NCI-H2171 treated with DMSO at 0.1 percent for 48 hours (cell line): ENCODE measurements around the gene RPL22.

Source experiments
- DNase-seq: peaks from one replicate; lab custom pipeline; 2025; lab: John Stamatoyannopoulos, UW

RPL22 gene

GRCh38 chr1:6171548-6172124, 27.8 kb downstream of the RPL22 start:
- no peak for DNase-seq

- no peak for DNase-seq
Observed at GRCh38 chr1:6170742-6171201, 28.6 kb downstream of the RPL22 start.

GRCh38 chr1:6170116-6170741, 29.2 kb downstream of the RPL22 start:
- DNase-seq, result no peak

- DNase-seq, result no peak
Observed at GRCh38 chr1:6168947-6169586, 30.3 kb downstream of the RPL22 start.

GRCh38 chr1:6167391-6168303, 31.7 kb downstream of the RPL22 start:
- DNase-seq, result no peak

GRCh38 chr1:6166655-6167390, 32.6 kb downstream of the RPL22 start:
- DNase-seq, result no peak

- no peak for DNase-seq
Observed at GRCh38 chr1:6166221-6166620, 33.2 kb downstream of the RPL22 start.

GRCh38 chr1:6165441-6165985, 33.9 kb downstream of the RPL22 start:
- no peak for DNase-seq

GRCh38 chr1:6165027-6165426, 34.4 kb downstream of the RPL22 start:
- no peak for DNase-seq

GRCh38 chr1:6163973-6164617, 35.3 kb downstream of the RPL22 start:
- DNase-seq, result no peak

GRCh38 chr1:6163191-6163972, 36.0 kb downstream of the RPL22 start:
- DNase-seq, result peak; percentile 90

GRCh38 chr1:6162773-6163172, 36.6 kb downstream of the RPL22 start:
- DNase-seq, result peak; percentile 90

- DNase-seq, result peak; percentile 14
Observed at GRCh38 chr1:6162341-6162740, 37.1 kb downstream of the RPL22 start.

GRCh38 chr1:6158181-6158580, 41.2 kb downstream of the RPL22 start:
- DNase-seq, result no peak

- DNase-seq, result peak; percentile 65
Observed at GRCh38 chr1:6157528-6158174, 41.7 kb downstream of the RPL22 start.

GRCh38 chr1:6157132-6157527, 42.3 kb downstream of the RPL22 start:
- DNase-seq, result no peak

- no peak for DNase-seq
Observed at GRCh38 chr1:6154525-6155319, 44.7 kb downstream of the RPL22 start.

GRCh38 chr1:6152882-6153281, 46.5 kb downstream of the RPL22 start:
- DNase-seq, result no peak

- DNase-seq, result no peak
Observed at GRCh38 chr1:6152181-6152580, 47.2 kb downstream of the RPL22 start.
